Stimulated activated CD4-positive, alpha-beta T cell treated with anti-CD3 and anti-CD28 coated beads, Interleukin-15, amount 100 ng/mL, for 48 hours (primary cell): ENCODE measurements around the gene AFAP1.
A peak's percentile ranks its signal among the peaks of the same experiment; 100 is the strongest.

ENCODE experiments used
- DNase-seq, 2 donors: peaks; one replicate each; pipeline ENCODE4 v3.0.0-alpha.2; 2020; ENCODE audit warnings: low read depth in 2 of 2

AFAP1 gene

GRCh38 chr4:7864685-7865084 lies 75.0 kb downstream of the AFAP1 start:
- DNase-seq, result no peak

DNA sequence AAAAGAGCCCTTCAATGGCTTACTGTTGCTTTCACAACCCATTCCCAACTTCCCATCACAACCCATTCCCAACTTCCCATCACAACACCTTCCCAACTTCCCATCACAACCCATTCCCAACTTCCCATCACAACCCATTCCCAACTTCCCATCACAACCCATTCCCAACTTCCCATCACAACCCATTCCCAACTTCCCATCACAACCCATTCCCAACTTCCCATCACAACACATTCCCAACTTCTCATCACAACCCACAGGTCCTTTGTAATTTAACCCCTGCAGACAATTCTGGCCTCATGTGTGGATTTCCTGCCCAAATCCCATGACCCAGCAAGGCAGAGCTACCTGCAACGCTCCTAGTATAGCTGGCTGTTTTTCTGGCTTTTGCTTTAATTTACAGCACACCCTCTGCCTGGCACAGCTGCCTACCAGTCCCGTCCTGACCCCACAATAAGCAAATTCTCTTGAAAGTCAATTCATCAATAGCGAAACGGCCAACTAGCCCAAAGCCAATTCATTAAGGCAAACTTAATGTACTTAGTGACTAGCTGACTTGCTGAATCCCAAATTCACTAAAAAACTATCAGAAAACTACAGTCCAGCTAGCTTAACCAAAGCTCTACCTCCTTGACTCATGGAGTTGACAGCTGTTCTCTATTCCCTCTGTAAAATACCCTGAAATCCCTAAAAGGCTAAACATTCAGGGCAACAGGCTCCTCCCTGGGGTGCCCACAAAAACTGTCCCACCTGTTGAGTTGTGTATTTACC lies 75.6 kb downstream of the AFAP1 start:
- DNase-seq, result no peak

GRCh38 chr4:7862561-7863192 lies 77.0 kb downstream of the AFAP1 start:
- no peak for DNase-seq

GRCh38 chr4:7861440-7861881 lies 78.2 kb downstream of the AFAP1 start:
- DNase-seq, result no peak

GRCh38 chr4:7860600-7861163 lies 79.0 kb downstream of the AFAP1 start:
- no peak for DNase-seq

GRCh38 chr4:7859326-7859725 lies 80.3 kb downstream of the AFAP1 start:
- DNase-seq, result no peak

- DNase-seq, result no peak
Observed at GRCh38 chr4:7858498-7858897, 81.2 kb downstream of the AFAP1 start.

- no peak for DNase-seq
Observed at GRCh38 chr4:7857993-7858392, 81.7 kb downstream of the AFAP1 start.

- no peak for DNase-seq
Observed at GRCh38 chr4:7857238-7857701, 82.4 kb downstream of the AFAP1 start.

GRCh38 chr4:7855731-7856130 lies 83.9 kb downstream of the AFAP1 start:
- no peak for DNase-seq

DNA sequence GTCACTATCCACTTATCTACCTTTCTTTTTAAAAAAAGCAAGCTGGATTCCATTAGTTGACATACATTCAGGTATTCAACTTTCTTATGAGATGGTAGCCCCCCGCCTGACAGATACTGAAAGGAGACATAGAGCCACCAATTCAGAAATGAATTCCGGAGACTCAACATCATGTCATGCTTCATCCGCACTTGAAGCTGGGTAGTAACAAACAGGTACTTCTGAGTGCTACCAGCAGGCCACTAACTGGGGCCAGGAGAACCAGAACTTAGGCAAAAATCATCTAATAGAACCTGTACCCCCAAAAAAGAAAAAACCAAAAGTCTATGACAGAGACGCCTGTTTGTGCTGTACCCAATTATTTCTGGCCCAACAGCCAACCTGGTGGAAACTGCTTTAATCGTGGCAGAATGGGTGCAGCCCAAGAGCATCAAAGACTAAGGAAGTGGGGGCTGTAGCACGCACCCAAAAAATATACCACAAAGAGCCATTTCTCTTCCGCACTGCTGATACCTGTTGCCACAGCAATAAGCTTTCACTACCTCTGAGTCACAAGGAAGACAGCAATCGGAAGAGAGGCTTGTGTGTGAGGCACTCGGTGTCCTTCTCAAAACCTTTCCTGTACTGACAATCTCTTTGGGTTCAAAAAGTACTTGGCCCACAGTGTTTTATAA lies 84.8 kb downstream of the AFAP1 start:
- DNase-seq, result peak; percentile 35 to 38

DNA sequence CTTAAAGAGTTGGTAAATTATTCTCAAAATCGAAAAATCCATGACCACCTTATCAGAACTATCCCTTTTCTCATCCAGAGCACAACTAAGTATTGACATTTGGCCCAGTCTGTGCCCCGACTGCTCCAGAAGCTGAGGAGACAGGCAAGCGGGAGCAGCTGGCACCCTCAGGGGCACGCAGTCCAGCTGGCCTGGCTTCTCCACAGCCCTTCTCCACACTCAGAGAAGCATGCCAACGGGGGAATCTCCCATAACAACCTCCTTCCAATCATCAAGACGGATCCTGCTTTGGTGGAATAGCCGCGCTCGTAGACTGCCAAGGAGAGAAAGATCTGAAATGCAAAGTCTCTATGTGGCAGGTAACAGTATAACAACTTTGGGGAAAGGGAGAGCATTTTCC lies 85.4 kb downstream of the AFAP1 start:
- no peak for DNase-seq

- no peak for DNase-seq
Observed at GRCh38 chr4:7853271-7853670, 86.4 kb downstream of the AFAP1 start.

GRCh38 chr4:7852568-7853185 lies 87.0 kb downstream of the AFAP1 start:
- DNase-seq, result no peak

- DNase-seq, result no peak
Observed at GRCh38 chr4:7850489-7850888, 89.2 kb downstream of the AFAP1 start.

DNA sequence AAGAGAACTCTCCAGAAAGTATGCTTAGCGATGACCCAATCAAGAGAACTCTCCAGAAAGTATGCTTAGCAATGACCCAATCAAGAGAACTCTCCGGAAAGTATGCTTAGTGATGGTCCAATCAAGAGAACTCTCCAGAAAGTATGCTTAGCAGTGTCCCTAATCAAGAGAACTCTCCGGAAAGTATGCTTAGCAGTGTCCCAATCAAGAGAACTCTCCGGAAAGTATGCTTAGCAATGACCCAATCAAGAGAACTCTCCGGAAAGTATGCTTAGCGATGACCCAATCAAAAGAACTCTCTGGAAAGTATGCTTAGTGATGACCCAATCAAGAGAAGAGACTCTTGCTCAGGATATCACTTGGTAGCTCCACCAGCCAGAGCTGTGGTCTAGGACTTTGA lies 92.5 kb downstream of the AFAP1 start:
- no peak for DNase-seq

- no peak for DNase-seq
Observed at GRCh38 chr4:7845493-7846128, 94.0 kb downstream of the AFAP1 start.

DNA sequence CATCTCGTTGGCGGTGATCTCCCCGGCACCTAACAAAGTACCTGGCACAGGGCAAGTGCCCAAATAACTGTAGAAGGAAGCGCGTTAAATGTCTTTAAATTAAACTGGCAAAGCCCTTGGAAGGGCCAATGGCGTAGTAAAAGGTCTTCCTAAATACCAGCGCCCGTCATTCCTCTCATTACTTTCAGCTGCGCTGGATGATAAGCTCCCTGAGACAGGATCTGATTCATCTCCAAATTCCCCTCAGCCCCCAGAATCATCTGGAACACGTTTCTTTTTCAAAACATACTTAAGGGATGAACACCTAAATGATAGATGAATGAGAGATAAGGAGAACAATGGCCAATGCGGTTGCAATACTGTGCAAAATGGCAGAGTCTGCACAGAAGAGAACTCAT lies 95.1 kb downstream of the AFAP1 start:
- no peak for DNase-seq

DNA sequence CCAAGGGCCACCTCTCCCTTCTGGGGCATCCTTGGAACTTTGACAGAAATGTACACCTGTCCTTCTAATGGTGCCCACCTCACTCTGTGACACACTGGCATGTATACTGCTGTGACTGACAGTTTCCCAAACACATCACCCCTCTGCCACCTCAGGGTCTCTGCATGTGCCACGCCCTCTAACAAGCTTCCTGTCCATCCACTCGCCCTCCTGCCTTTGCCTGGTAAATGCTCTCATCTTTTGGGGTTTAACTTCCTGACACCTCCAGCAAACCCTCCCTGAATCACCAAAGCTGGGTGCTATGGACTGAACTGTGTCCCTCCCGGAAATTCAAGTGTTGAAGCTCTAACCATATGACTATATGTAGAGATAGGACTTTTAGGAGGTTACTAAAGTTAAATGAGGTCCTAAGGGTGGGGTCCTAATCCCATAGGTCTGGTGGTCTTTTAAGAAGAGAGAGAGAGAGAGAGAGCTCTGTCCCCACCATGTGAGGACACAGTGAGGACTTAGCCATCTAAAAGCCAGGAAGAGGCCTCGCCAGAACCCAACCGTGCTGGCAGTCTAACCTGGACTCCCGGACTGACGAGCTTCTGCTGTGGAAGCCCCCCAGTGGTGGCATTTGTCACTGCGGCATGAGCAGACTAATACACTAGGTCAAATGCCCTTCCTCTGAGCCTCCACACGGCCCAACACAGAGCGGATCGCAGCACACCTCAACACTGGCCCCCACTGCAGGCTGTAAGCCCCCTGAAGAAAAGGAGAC lies 95.6 kb downstream of the AFAP1 start:
- DNase-seq, result peak; percentile 58 to 60

DNA sequence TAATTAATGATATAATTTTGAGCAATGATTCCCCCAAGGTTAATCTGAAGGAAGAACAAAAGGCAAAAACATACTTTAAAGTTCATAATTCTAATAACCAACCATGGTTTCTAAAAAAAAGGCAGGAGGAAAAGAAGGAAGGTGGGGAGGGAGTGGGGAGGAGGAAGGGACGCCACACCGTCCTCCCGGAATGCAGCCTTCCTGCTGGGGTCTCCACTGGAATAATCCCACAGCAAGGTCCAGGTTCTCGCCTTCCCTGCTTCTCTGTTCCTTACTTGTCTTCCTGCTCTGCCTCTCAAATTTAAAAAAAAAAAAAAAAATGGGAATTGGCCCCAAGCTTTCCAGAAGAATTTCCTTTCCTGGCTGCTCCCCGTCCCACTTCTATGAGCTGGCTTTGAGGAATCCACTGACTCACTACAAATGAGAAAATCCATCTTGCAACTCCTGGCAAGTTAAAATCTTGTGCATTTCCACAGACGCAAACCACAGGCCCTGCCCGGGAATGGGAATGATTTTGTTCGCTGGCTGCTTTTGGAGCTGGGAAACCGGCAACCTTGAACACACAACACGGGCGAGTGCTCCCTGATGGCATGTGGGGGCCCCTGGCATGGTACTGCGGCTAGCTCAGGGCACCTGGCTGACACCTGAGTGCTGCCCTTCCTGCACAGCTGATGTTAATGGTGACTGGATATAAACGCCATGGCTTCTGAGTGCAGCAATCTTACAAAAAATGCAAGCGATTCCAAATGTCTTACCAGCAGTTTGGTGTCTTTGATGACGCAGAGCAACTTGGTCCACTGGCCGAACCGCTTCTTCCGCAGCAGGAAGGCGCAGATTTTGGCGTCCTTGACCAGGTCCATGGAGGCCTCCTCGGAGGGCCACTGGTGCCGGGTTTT lies 97.0 kb downstream of the AFAP1 start:
- DNase-seq, result no peak
